IMR-90 (cell line): Measurements from ENCODE around the gene OR4N5. TPM values are rescaled to one million over a fixed set of nuclear protein-coding genes. Genes with fewer than 3 reads are reported as not detected.
A peak's percentile ranks its signal among the peaks of the same experiment; 100 is the strongest.

Experiments used
- ATAC-seq: fragments of 200-7000 bp; cut with Tn5 transposase; 2 replicates; pipeline ENCODE4 v1.9.1; 2020; ENCODE audit warnings: low read depth, mild to moderate bottlenecking, moderate library complexity
- BruUV-seq: library from RNA; stranded (reverse); fragments of 400-500 nt; replicated peaks from 2 replicates; lab custom pipeline; 2021; lab: Mats Ljungman, UMichigan
- CTCF ChIA-PET: fragments of 300-600 bp; formaldehyde crosslinking; extraction: SDS; loops from one replicate; lab custom pipeline; 2021; ENCODE audit warnings: antibody characterized with exemption; lab: Yijun Ruan, JAX
- POLR2A ChIA-PET: fragments of 300-600 bp; sonication (Branson Sonifier 250); formaldehyde crosslinking; loops from one replicate; lab custom pipeline; 2022; ENCODE audit warnings: antibody characterized with exemption; ENCODE audit not compliant: unreplicated experiment; lab: Charles Lee
- DNase-seq: peaks from one replicate; pipeline ENCODE4 v3.0.0; 2013
- H2AFZ ChIP-seq: replicated peaks from 2 replicates; pipeline ENCODE3; 2013; ENCODE audit warnings: low read length, mild to moderate bottlenecking; ENCODE audit not compliant: poor library complexity
- H2AK5ac ChIP-seq: 2 replicates; pipeline ENCODE4 v1.6.1; 2013; ENCODE audit warnings: low read depth, low read length, inconsistent platforms
- H2AK9ac ChIP-seq: replicated peaks from 2 replicates; pipeline ENCODE3; 2013; ENCODE audit warnings: mild to moderate bottlenecking, low read depth, low read length, moderate library complexity; ENCODE audit not compliant: poor library complexity
- H2BK120ac ChIP-seq: 2 replicates; pipeline ENCODE4 v1.6.1; 2013; ENCODE audit warnings: low read depth, low read length, inconsistent platforms
- H2BK15ac ChIP-seq: 3 replicates; pipeline ENCODE4 v1.6.1; 2013; ENCODE audit warnings: low read depth, low read length, inconsistent platforms
- H2BK20ac ChIP-seq: 2 replicates; pipeline ENCODE4 v1.6.1; 2013; ENCODE audit warnings: low read depth, mild to moderate bottlenecking, inconsistent platforms, low read length, moderate library complexity
- H2BK5ac ChIP-seq: 2 replicates; pipeline ENCODE4 v1.6.1; 2013; ENCODE audit warnings: mild to moderate bottlenecking, low read depth, low read length, inconsistent platforms; ENCODE audit not compliant: poor library complexity, severe bottlenecking
- H3K14ac ChIP-seq: replicated peaks from 2 replicates; pipeline ENCODE4 v1.6.1; 2013; ENCODE audit warnings: low read depth, low read length, inconsistent platforms
- H3K18ac ChIP-seq: 2 replicates; pipeline ENCODE4 v1.6.1; 2013; ENCODE audit warnings: low read depth, low read length, control low read depth
- H3K23ac ChIP-seq: 2 replicates; pipeline ENCODE4 v1.6.1; 2013; ENCODE audit warnings: low read depth, low read length, inconsistent platforms
- H3K27ac ChIP-seq: 2 replicates; pipeline ENCODE4 v1.5.1; 2013; ENCODE audit warnings: mild to moderate bottlenecking, control low read depth, low read length; ENCODE audit not compliant: insufficient read depth
- H3K27me3 ChIP-seq: 2 replicates; pipeline ENCODE4 v1.6.1; 2013; ENCODE audit warnings: low read length; ENCODE audit not compliant: control insufficient read depth, insufficient read depth
- H3K36me3 ChIP-seq: 2 replicates; pipeline ENCODE4 v1.6.1; 2013; ENCODE audit warnings: low read length, mixed read lengths; ENCODE audit not compliant: control insufficient read depth, insufficient read depth
- H3K4ac ChIP-seq: 2 replicates; pipeline ENCODE4 v1.6.1; 2013; ENCODE audit warnings: low read depth, low read length, inconsistent platforms
- H3K4me1 ChIP-seq: 2 replicates; pipeline ENCODE4 v1.6.1; 2013; ENCODE audit warnings: low read length, mixed read lengths; ENCODE audit not compliant: control insufficient read depth, insufficient read depth
- H3K4me2 ChIP-seq: 2 replicates; pipeline ENCODE4 v1.6.1; 2013; ENCODE audit warnings: low read depth, mild to moderate bottlenecking, control low read depth, low read length, moderate library complexity
- H3K4me3 ChIP-seq: 2 replicates; pipeline ENCODE4 v1.5.1; 2013; ENCODE audit warnings: low read depth, mild to moderate bottlenecking, control low read depth, low read length, moderate library complexity; ENCODE audit not compliant: insufficient read depth
- H3K56ac ChIP-seq: 2 replicates; pipeline ENCODE4 v1.6.1; 2013; ENCODE audit warnings: low read length, inconsistent platforms; ENCODE audit not compliant: insufficient read depth; ENCODE audit errors: extremely low read depth
- H3K79me1 ChIP-seq, 2 experiments: 2 replicates each; pipeline ENCODE4 v1.6.1; 2013; ENCODE audit warnings: low read length in 2 of 2, inconsistent platforms in 1 of 2, low read depth in 1 of 2
- H3K9ac ChIP-seq: 2 replicates; pipeline ENCODE4 v1.6.1; 2013; ENCODE audit warnings: low read depth, low read length, control low read depth
- H3K9me1 ChIP-seq: 2 replicates; pipeline ENCODE4 v1.6.1; 2013; ENCODE audit warnings: low read length, inconsistent platforms; ENCODE audit not compliant: insufficient read depth
- H3K9me3 ChIP-seq: 2 replicates; pipeline ENCODE4 v1.6.1; 2013; ENCODE audit warnings: low read length; ENCODE audit not compliant: control insufficient read depth, insufficient read depth
- H4K20me1 ChIP-seq: 2 replicates; pipeline ENCODE4 v1.6.1; 2013; ENCODE audit warnings: low read length, inconsistent platforms; ENCODE audit not compliant: insufficient read depth
- H4K5ac ChIP-seq: 2 replicates; pipeline ENCODE4 v1.6.1; 2013; ENCODE audit warnings: mild to moderate bottlenecking, low read depth, low read length, control low read depth
- H4K8ac ChIP-seq, 2 experiments: 2 replicates each; pipeline ENCODE4 v1.6.1; 2013; ENCODE audit warnings: low read depth in 2 of 2, low read length in 2 of 2, control low read depth in 1 of 2, inconsistent platforms in 1 of 2
- H4K91ac ChIP-seq: 2 replicates; pipeline ENCODE4 v1.6.1; 2013; ENCODE audit warnings: low read depth, low read length, inconsistent platforms; ENCODE audit not compliant: insufficient read depth
- CEBPB ChIP-seq: IDR thresholded peaks from 2 replicates; pipeline ENCODE4 v1.6.1; 2012; ENCODE audit warnings: low read depth, low read length, improper control_type of control experiment
- WGBS, 2 experiments: methylation state at CpG; one replicate each; pipeline versions ENCODE4 v1.1.5 to v1.1.7; 2013; ENCODE audit warnings: missing lambda C conversion rate in 2 of 2; ENCODE audit not compliant: insufficient read length in 1 of 2; ENCODE audit errors: extremely low coverage in 2 of 2; 5-methylcytosine and 5-hydroxymethylcytosine counted together
- dilution Hi-C: fragments of 300-500 bp; cut with HindIII; formaldehyde crosslinking; loops from one replicate; pipeline ENCODE4 v1.14.3; 2018; ENCODE audit warnings: low sequenced_read_pairs; ENCODE audit not compliant: unreplicated experiment
- in situ Hi-C: fragments of 300-500 bp; cut with MboI; formaldehyde crosslinking; loops from 3 replicates; pipeline ENCODE4 v1.14.3; 2019; ENCODE audit warnings: low sequenced_read_pairs, inconsistent platforms, mixed read lengths
- intact Hi-C: fragments of 100-400 bp; cut with micrococcal nuclease; formaldehyde crosslinking; loops from 2 replicates; pipeline ENCODE4 v1.10.0; 2022
- polyA plus RNA-seq, 3 experiments: library from polyadenylated mRNA; depleted of rRNA; stranded (reverse); fragments of >200 nt; gene quantifications; 2 replicates each; pipeline ENCODE4 v1.2.3, GENCODE V29; 2012; ENCODE audit warnings: low replicate concordance in 1 of 3
- total RNA-seq: library from RNA; depleted of rRNA; stranded (reverse); fragments of >200 nt; gene quantifications from 2 replicates; pipeline ENCODE4 v1.2.3, GENCODE V29; 2012
- TF ChIP-seq, protein P1 (sequence below): fragments of 150-350 bp; IDR thresholded peaks from 2 replicates; pipeline ENCODE4 v1.6.1; 2017; ENCODE audit warnings: mild to moderate bottlenecking, antibody characterized with exemption, low read length, low read depth

OR4N5 gene
- total and polyA plus RNA-seq, 2 of the 4 experiments (the other 2 are of a cell fraction), result not detected

DNA sequence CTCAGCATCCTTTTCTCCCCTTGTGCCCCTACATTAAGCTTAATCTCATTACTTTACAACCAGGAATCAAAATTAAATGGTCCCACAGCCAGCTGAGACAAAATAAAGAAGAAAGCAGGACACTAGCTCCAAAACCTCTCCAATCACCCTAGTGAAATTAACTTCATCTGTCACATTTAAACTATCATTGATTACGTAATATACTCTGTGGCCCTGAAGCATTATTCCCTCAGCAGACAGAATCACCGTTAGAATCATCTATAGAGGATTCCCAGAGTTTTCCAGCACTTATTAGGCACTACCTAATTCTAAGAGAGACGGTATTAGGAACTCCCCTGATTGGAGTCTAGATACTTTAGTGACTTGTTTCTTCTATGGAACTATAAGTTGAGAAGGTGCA, 28.2 kb upstream of the OR4N5 start, which contains the start of gene OR4K17:
OR4K17 (plus strand) TSS at position 302 of the 400 bp plus-strand sequence. CDS start 6,761 bp downstream, outside the sequence.
- no peak within 1 kb of the TSS for H2AFZ ChIP-seq
- H3K4ac ChIP-seq, result no peak within 1 kb of the TSS
- H3K9me1 ChIP-seq, result no peaks in the 10 kb centered on the region
- no peak within 1 kb of the TSS for H4K8ac ChIP-seq
- H2BK120ac ChIP-seq, result no peak within 1 kb of the TSS
- H3K9me3 ChIP-seq, result no peaks in the 10 kb centered on the region; the same call in 1 of the 2 replicates
- no peaks in the 10 kb centered on the region for H3K27me3 ChIP-seq
- H2BK5ac ChIP-seq, result no peak within 1 kb of the TSS
- no peak within 1 kb of the TSS for H3K14ac ChIP-seq
- H3K36me3 ChIP-seq, result no peaks in the 10 kb centered on the region
- no peak for DNase-seq
- ChIA-PET CTCF (interaction anchor here (0.6 kb wide), 1 partner anchor 734 kb away, joined by 4 read pairs; no protein-coding TSS in a partner anchor), POLR2A (no interaction called here)
- H3K56ac ChIP-seq, result no peak within 1 kb of the TSS
- in situ Hi-C loops (no loop called here), intact Hi-C loops (no loop called here), dilution Hi-C loops (no loop called here)
- H3K4me3 ChIP-seq, result no peak within 1 kb of the TSS
- H4K20me1 ChIP-seq, result no peaks in the 10 kb centered on the region
- no peak within 1 kb of the TSS for H3K4me2 ChIP-seq
- no peaks in the 10 kb centered on the region for H3K4me1 ChIP-seq
- no TSS peak for BruUV-seq
- no peak within 1 kb of the TSS for H3K18ac ChIP-seq
- peak; percentile 53 for TF ChIP-seq CEBPB
- TF ChIP-seq, protein P1, sequence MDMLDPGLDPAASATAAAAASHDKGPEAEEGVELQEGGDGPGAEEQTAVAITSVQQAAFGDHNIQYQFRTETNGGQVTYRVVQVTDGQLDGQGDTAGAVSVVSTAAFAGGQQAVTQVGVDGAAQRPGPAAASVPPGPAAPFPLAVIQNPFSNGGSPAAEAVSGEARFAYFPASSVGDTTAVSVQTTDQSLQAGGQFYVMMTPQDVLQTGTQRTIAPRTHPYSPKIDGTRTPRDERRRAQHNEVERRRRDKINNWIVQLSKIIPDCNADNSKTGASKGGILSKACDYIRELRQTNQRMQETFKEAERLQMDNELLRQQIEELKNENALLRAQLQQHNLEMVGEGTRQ, result no peak
- no peak within 1 kb of the TSS for H2BK15ac ChIP-seq
- H4K5ac ChIP-seq, result no peak within 1 kb of the TSS
- no peak within 1 kb of the TSS for H2BK20ac ChIP-seq
- no peak for ATAC-seq
- WGBS, 2 experiments, result no CpG with 5 or more reads among the region's 3 CpGs
- no peak within 1 kb of the TSS for H4K91ac ChIP-seq
- H2AK9ac ChIP-seq, result no peak within 1 kb of the TSS
- no peak within 1 kb of the TSS for H2AK5ac ChIP-seq
- no peak within 1 kb of the TSS for H3K27ac ChIP-seq
- no peak within 1 kb of the TSS for H3K23ac ChIP-seq
- no peak within 1 kb of the TSS for H3K9ac ChIP-seq
- H3K79me1 ChIP-seq, result no peaks in the 10 kb centered on the region
